ENCODE measurements around the gene POU2AF1. TPM values are rescaled to one million over a fixed set of nuclear protein-coding genes. Genes with fewer than 3 reads are reported as not detected.

The POU2AF1 gene
- total and polyA plus RNA-seq, 2 of the 13 experiments (the other 11 are each of a cell fraction or from before 2014, with no cell fraction given): 1.9 to 3.6 TPM

DNA sequence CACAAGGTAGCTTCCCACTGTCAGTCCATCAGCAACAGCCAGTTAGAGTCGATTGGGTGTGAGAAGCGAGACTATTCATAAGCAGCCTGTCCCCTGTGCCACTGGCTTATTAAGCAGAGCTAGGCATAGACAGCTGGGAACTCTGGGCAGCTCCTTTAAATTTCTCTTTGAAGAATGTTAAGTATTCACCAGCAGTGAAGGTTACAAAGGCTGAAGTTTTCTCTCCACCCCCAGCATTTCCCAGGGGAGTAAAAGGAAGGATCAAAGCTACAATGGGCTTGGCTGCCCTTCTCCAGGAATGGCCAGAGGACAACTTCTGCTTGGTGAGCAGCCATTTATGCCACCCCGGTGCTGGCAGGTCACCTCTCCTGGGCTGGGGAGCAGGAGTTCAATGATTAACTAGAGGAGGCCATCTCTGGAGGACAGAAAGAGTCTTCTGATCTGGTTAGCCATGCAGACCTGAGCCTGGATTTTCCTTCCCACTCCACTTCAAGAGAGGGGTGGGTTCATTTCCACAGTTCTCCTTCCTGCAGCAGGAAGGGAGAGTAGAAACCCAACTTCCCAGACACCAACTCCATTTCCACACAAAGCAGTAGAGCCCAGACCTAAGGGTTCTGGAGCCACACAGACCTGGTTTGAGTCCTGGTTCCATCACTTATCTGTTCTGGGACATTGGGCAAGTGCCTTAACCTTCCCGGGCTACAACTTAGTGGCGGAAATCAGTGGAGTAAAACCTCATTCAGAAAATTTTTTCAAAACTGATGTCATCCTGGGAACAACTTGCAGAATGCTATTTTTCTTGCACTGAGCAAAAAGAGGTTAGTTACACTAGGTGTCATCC, 58.1 kb downstream of the POU2AF1 start (continued):
- TF ChIP-seq KLF16 (CRISPR knock-in tag; IDR thresholded peaks at IDR 0.05): no peak
- TF ChIP-seq SMAD3 (CRISPR knock-in tag; IDR thresholded peaks at IDR 0.05): no peak
- no peak for TF ChIP-seq KDM2A (CRISPR knock-in tag; IDR thresholded peaks at IDR 0.05; ENCODE audit: borderline replicate concordance, low read depth)
- no peak for TF ChIP-seq HMGA1 (CRISPR knock-in tag; conservative IDR thresholded peaks at IDR 0.05)
- TF ChIP-seq, protein P1, sequence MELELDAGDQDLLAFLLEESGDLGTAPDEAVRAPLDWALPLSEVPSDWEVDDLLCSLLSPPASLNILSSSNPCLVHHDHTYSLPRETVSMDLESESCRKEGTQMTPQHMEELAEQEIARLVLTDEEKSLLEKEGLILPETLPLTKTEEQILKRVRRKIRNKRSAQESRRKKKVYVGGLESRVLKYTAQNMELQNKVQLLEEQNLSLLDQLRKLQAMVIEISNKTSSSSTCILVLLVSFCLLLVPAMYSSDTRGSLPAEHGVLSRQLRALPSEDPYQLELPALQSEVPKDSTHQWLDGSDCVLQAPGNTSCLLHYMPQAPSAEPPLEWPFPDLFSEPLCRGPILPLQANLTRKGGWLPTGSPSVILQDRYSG (CRISPR knock-in tag; IDR thresholded peaks at IDR 0.05): no peak
- no peak for TF ChIP-seq ZNF772 (CRISPR knock-in tag; IDR thresholded peaks at IDR 0.05)
- no peak for TF ChIP-seq SMYD3 (CRISPR knock-in tag; IDR thresholded peaks at IDR 0.05)
- TF ChIP-seq ZNF230 (CRISPR knock-in tag; IDR thresholded peaks at IDR 0.05): 0 out of 2 replicates have a peak, but pooled peaks have one; percentile 49
- TF ChIP-seq ISL2 (CRISPR knock-in tag; IDR thresholded peaks at IDR 0.05): peak; percentile 26; the same call in 1 of the 2 replicates
- TF ChIP-seq ATF1 (CRISPR knock-in tag; IDR thresholded peaks at IDR 0.05): no peak
- TF ChIP-seq, protein P2, sequence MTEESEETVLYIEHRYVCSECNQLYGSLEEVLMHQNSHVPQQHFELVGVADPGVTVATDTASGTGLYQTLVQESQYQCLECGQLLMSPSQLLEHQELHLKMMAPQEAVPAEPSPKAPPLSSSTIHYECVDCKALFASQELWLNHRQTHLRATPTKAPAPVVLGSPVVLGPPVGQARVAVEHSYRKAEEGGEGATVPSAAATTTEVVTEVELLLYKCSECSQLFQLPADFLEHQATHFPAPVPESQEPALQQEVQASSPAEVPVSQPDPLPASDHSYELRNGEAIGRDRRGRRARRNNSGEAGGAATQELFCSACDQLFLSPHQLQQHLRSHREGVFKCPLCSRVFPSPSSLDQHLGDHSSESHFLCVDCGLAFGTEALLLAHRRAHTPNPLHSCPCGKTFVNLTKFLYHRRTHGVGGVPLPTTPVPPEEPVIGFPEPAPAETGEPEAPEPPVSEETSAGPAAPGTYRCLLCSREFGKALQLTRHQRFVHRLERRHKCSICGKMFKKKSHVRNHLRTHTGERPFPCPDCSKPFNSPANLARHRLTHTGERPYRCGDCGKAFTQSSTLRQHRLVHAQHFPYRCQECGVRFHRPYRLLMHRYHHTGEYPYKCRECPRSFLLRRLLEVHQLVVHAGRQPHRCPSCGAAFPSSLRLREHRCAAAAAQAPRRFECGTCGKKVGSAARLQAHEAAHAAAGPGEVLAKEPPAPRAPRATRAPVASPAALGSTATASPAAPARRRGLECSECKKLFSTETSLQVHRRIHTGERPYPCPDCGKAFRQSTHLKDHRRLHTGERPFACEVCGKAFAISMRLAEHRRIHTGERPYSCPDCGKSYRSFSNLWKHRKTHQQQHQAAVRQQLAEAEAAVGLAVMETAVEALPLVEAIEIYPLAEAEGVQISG (CRISPR knock-in tag; IDR thresholded peaks at IDR 0.05): no peak
- peak; percentile 41 for TF ChIP-seq POLR2AphosphoS5 (IDR thresholded peaks at IDR 0.05; ENCODE audit: low read depth, low read length)
- peak; percentile 55 for TF ChIP-seq U2AF1 (optimal IDR thresholded peaks at IDR 0.05; ENCODE audit: low read depth, low read length)
- TF ChIP-seq, protein P3, sequence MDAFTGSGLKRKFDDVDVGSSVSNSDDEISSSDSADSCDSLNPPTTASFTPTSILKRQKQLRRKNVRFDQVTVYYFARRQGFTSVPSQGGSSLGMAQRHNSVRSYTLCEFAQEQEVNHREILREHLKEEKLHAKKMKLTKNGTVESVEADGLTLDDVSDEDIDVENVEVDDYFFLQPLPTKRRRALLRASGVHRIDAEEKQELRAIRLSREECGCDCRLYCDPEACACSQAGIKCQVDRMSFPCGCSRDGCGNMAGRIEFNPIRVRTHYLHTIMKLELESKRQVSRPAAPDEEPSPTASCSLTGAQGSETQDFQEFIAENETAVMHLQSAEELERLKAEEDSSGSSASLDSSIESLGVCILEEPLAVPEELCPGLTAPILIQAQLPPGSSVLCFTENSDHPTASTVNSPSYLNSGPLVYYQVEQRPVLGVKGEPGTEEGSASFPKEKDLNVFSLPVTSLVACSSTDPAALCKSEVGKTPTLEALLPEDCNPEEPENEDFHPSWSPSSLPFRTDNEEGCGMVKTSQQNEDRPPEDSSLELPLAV (CRISPR knock-in tag; conservative IDR thresholded peaks at IDR 0.05; ENCODE audit: low read depth): no peak
- peak; percentile 13; the same call in 1 of the 2 replicates for TF ChIP-seq NR2F2 (IDR thresholded peaks at IDR 0.05; ENCODE audit: borderline replicate concordance, low read depth)
- TF ChIP-seq ERF (CRISPR knock-in tag; IDR thresholded peaks at IDR 0.05): 0 out of 2 replicates have a peak, but pooled peaks have one; percentile 16
- TF ChIP-seq ZNF382 (CRISPR knock-in tag; IDR thresholded peaks at IDR 0.05; ENCODE audit: borderline replicate concordance): no peak
- no peak for TF ChIP-seq ZNF777 (CRISPR knock-in tag; IDR thresholded peaks at IDR 0.05)
- no peak for TF ChIP-seq ZFP1 (CRISPR knock-in tag; IDR thresholded peaks at IDR 0.05)
- TF ChIP-seq, protein P4, sequence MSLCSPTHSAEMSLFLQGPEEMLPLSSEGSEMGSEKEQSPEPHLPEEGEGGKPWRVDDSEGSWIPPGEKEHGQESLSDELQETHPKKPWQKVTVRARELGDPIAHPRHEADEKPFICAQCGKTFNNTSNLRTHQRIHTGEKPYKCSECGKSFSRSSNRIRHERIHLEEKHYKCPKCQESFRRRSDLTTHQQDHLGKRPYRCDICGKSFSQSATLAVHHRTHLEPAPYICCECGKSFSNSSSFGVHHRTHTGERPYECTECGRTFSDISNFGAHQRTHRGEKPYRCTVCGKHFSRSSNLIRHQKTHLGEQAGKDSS (CRISPR knock-in tag; IDR thresholded peaks at IDR 0.05; ENCODE audit: borderline replicate concordance, low read depth): no peak
- TF ChIP-seq, protein P5, sequence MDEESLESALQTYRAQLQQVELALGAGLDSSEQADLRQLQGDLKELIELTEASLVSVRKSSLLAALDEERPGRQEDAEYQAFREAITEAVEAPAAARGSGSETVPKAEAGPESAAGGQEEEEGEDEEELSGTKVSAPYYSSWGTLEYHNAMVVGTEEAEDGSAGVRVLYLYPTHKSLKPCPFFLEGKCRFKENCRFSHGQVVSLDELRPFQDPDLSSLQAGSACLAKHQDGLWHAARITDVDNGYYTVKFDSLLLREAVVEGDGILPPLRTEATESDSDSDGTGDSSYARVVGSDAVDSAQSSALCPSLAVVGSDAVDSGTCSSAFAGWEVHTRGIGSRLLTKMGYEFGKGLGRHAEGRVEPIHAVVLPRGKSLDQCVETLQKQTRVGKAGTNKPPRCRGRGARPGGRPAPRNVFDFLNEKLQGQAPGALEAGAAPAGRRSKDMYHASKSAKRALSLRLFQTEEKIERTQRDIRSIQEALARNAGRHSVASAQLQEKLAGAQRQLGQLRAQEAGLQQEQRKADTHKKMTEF (CRISPR knock-in tag; IDR thresholded peaks at IDR 0.05): peak; percentile 31; the same call in 1 of the 2 replicates
- 0 out of 2 replicates have a peak, but pooled peaks have one; percentile 27 for TF ChIP-seq GATAD2A (CRISPR knock-in tag; IDR thresholded peaks at IDR 0.05)
